Measurements from ENCODE around the gene FXYD6.

- TF ChIP-seq ZFX (IDR thresholded peaks at IDR 0.05), result no peak
- no peak for TF ChIP-seq CTCF (conservative IDR thresholded peaks at IDR 0.05)
These were observed 80.0 kb downstream of the FXYD6 start for GRCh38 chr11:117796456-117796871.

All from C4-2B (cell line).